ENCODE measurements around the gene PDE6H.

The PDE6H gene

DNA sequence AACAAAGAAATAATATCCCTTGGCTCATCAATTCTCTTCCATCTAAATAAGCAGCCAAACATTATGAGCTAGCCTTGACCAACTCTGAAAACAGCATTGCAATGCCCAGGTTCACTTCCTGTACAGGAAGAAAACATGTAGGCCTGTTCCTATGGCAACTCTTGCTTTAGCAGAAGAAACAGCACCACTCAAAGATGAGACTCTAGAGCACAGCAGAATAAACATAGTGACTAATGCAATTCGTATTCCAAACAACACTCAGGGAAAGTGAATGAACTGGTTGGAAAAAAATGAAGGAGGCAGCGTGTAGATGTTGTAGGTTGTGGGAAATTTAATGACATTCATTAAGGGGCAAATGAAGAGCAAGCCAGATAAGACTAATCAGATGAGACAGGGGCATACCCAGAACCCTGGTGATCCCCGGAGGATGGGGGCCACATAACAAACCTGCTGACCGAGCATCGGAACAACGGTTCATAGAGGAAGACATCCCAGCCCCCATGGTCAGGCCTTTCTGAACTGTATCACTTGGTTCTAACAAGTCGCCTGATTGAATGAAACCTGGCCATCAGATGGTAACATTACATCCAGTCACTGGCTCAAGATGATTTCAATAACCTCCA is 20.4 kb upstream of the PDE6H start:
- no peak for DNase-seq

DNA sequence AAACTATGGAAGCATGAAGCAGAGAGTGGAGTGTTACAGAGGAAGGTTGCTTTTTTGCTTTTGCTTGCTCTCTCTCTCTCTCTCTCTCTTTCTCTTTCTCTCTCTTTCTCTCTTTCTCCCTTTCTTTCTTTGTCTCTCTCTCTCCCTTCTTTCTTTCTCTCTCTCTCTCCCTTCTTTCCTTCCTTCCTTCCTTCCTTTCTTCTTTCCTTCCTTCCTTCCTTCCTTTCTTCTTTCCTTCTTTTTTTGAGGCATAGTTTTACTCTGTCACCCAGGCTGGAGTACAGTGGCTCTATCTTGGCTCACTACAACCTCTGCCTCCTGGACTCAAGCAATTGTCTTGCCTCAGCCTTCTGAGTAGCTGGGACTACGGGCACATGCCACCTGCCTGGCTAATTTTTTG is 19.1 kb upstream of the PDE6H start:
- no peak for DNase-seq

DNA sequence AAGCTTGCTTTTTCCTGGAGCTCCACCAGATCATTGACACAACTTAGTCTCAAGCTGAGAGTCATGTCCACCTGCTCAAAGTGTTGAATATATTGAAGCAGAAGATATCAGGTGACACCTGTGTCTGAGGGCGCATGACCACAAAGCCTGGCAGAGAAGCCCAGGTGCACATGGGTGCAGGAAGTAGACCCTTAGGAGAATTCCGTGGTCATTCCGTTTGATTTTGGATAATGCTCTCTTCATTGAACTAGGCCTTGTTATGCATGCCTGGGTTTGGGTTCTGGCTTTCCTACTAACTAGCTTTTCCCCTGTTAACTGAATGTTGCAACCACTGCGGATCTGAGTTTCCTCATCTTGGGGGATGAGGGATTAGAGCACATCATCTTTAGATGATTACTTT is 18.6 kb upstream of the PDE6H start:
- no peak for DNase-seq

DNA sequence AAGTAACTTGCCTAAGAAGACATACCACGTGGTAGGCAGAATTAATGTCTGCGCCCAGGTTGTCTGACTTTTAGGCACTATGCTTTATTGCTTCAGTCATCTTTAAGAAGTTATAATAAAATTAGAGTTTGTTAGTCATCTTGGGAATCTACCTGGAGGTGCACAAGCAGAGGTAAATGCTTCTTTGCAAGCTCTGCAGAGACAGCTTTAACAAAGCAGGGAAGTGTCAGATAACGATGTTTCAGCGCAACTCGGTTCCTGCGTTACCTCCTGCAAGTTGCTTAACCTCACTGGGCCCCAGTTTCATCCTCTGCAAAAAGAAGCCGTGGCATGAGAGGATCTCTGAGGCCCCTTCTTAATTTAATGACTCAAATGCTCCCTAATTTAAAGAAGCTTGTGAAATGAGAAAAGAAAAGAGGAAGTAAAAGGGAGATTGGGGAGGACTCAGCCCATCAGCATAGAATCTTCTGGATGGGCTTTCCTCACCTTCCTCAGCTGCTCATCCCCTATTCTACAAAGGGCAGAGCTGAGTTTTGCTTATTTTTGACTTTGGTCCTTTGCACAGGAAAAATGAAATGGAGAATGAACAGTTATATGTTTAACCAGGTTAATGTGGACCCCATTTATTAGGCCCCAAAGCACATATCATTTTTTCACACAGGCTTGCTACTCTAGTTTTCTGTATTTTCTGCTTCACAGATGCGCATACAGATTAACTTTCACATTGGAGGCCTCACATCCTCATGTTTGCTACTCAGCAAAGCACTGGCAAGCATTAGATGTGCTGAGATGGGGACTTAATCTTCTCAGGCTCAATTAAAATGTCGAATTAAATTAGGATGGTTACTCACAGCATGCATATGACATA is 16.6 kb upstream of the PDE6H start:
- DNase-seq: no peak

DNA sequence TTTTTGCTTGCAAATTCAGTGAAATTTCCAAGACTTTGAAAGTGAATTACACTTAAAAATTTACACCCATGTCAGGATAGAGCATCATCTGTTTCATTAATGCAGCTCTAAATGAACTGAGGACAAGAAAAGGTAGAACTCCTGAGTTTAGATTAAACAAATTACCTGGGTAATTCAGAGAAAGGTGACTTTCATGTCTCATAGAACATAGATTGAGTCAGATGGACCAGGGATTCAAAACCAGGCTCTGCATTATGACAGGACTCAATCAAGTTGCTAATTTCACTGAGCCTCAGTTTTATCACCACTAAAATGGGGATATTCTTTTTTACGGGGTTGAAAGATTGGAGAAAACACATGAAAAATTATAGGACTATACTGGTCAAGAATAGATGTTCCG is 15.9 kb upstream of the PDE6H start:
- no peak for DNase-seq

DNA sequence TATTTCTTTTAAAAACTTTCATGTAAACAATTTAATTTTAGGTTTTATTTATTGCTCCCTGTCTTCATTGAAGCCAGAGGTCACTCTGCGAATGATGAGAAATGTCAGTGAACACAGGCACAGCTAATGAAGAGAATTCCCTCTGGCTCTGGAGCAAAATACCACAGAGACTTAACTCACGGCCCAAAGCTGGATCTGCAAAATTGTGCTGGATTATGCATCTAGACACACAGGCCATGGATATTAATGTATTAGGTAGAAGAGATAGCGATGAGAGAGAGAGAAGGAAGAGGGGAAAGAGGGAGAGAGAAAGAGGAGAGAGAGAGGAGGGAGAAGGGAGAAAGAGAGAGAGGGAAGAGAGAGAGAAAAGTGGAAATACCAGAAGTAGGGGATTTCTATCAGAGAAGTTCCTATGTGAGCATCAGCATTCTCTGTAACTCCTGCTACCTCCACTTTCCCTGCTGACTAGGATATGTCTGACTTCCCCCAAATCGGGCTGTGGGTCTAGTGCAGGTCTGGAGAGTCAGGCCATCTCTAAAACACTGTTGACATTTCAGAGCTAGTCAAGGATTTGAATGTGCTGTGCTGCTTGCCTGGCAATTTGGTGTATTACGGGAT is 15.2 kb upstream of the PDE6H start:
- no peak for DNase-seq

DNA sequence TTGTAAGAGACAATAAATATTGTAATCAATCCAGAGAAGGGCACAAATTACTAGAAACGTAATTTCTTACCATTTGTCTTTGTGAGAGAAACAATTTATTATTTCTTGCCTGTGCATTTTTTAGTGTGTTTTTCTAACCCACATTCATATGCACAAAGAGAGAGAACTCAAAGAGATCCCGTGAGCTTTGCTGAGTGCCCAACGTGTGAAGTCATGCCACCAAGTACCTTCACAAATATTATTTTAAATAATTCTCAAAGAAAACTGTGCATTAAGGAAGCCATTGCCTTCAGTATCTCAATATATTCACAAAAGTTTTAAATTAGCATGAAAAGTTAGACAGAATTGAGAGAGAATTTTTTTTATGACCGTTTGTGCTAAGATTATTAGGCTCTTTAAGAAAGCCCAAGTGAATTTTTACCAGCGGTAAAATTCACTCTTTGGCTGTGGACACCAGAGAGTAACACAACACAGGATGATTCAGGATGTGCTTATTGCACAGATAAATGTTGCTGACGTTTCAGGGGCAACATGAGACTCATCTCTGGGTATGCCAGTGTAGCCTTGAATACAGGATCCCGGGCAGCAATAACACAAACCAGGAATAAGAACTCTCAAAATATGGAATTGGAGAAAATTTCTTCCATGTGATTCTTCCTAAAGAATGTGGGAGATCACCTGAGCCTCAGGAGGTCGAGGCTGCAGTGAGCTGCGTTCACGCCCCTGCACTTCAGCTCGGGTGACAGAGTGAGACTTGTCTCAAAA is 14.3 kb upstream of the PDE6H start:
- DNase-seq: no peak

DNA sequence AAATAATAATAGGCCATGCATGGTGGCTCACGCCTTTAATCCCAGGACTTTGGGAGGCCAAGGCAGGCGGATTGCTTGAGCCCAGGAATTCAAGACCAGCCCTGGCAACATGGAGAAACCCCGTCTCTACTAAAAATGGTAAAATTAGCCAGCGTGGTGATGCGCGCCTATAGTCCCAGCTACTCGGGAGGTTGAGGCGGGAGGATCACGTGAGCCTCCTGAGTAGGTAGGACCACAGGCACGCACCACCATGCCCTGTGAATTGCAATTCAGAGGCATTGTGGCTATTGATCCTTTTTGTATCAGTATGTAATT is 13.8 kb upstream of the PDE6H start:
- no peak for DNase-seq

DNA sequence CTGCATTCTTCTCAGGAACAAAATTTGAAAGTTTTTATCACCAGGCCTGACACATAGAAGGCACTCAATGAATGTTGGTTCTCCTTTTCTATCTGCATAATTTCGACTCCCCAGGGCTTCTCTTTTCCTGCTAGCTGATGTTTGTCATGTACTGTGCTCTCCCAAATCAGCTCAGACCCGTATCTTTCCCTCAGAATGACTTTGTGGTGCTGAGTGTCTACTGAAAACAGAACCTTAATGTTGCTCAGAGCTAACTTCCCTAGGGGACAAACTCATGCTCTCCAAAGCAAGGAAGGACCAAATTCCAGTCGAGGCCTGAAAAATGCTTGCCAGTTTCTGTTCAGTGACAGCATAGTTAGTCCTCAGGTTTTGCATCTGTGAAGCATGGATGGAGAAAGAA is 13.4 kb upstream of the PDE6H start:
- DNase-seq: no peak

DNA sequence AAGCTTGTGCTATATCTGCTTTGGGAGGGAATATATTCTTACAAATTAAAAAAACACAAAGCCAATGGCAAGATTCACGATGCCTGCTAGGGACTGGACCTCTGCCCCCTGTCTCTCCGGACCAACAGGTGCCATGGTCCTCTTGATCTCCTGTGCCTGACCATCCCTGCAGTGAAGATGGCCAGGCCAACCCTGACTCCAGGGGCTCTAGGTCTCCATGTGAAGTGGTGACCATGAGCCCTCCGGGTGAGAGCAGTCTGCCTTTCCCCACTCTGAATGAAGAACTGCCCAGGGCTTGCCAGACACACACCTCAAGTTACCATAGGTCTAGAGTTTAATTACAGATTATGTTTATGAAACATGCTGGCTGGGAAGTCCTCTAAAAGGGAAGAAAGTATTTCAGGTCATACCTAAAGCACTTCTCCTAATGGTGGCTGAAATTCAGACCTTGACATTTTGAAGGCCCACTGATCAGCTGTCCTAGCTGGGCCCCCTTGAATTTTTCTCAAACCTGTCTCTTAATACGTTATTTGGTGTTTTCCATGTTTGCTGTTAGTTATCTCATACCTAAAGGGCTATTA is 12.8 kb upstream of the PDE6H start:
- DNase-seq: no peak

DNA sequence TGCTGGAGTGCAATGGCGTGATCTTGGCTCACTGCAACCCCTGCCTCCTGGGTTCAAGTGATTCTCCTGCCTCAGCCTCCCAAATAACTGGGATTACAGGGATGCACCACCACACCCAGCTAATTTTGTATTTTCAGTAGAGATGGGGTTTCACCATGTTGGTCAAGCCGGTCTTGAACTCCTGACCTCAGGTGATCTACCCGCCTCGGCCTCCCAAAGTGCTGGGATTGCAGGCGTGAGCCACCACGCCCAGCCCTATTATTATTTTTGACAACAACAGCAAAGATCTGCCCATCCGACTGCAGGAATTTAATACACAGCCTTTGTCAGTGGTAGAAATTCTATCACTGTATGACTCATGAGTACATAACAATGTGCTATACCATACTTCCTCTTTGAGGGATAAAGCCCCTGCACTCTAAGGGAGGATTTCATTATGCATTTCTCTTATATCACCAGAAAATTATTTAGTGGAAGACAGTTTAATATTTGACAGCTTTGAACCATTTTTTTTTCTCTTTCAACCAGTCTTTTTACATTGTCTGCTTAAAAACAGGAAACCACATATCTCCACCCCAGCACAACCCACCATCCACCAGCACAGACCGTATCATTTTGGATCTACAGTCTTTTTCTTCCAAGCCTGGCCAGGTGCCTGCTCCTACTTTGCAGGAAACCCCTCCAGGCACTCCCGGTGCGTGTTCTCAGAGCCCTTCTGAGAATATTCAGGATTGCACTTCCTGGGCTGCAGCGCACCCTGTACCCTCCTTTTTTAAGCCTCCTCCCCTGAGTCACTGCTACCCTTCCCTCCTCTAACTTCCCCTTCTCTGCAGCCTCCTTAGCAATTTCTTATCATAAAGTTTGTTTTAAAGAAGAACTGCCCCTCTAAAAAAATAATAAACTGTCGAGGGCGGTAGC is 12.0 kb upstream of the PDE6H start:
- no peak for DNase-seq

DNA sequence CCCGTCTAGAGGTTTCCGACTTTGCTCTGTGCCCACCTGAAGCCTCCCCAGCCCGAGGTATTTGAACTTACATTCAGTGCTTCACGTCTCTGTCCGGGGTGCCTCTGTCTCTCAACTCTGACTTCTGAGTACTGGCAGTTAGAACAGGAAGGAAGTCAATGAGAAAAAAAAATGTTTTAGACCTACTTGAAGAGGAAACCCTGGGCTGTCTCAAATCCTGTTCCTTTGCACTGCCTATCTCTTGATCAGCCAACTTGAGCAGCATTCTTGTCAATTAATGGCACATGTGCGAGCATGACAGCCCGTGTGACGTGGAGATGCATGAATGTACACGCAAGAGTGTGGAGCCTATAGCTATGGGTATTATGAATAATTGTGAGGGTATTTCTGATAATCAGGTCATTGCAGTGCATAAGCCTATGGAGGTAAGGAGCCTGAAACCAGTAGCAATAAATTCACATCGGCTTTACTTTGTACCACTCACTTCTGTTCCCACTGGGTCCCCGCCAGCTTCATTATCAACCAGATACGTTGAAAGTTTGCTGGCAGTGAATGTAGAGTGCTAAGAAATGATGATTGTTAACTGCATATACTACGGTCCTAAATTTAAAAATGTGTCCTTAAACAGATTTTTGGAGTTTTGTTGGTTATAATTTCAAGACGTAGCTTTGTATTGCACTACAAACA is 11.2 kb upstream of the PDE6H start, which contains the start of gene ARHGDIB:
Gene ARHGDIB (minus strand): TSS at position 136 of the 687 bp plus-strand sequence. CDS start 10,889 bp downstream, outside the sequence.
- DNase-seq: no peak

DNA sequence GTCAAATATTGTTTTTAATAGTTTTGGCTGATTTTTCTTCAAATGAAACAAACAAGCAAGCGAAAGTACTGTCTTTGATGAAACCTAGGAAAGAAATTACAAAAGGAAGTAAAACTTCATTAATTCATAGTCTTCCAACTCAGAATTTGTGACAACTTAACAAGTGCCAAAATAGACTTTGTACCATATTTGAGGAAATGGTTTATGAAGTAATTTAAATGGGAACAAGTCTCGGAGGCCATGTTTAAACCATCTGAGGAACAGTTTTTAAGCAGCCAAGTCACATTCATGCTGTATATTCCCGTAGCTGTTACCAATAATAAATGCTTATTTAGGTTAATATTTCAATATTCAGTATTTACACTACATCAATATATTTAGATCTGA is 10.7 kb upstream of the PDE6H start:
- DNase-seq: no peak

DNA sequence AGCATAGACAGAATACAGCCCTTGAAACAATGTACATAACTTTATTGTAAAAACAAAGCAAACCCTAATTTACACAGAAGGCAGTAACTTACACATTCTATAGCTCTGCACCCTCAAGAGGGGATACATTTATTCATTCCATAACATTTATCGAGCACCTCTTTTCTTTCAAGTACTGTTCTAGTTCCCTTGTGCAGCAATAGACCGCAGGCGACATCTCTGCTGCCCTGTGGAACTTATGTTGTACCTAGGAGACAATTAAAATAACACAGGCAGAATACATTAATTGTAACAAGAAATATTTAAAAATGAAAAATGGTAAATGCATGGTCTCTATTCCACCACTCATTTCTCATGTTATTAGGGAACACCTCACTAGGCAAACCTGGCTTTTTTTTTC is 10.0 kb upstream of the PDE6H start:
- DNase-seq: no peak

DNA sequence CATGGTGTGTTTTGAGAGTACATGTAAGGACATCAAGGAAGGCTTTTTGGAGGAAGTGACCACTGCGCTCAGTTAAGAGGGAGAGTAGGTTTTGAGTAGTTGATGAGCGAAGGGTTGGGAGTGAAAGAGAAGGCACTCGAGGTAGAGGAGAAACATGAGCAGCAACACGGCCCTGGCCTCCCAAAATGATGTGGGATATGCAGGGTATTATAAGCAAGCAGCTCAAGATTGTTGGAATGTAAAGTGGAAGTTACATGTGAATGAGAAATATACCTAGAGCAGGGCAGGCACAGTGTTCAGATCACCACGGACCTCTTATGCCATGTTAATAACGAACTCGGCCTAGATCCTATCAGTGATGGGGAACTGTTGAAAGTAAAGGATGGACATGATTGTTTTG is 9.3 kb upstream of the PDE6H start:
- no peak for DNase-seq

DNA sequence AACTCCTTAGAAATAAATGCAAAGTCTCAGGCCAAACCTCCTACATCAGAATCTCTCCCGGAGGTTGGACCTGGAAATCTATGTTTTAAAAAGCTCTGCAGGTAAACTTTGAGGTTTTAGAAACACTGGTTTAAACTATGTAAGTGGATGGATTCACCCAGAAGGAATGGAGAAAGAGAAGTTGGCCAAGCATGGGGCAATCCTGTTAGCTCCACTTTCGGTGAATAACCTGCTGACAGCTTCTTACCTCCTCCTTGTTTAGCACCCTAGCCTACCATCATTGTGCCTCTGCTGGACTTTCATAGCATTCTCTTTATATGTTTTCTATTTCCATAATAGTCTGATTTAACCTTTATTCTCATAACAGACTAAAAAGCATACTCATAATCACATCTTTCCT is 8.4 kb upstream of the PDE6H start:
- DNase-seq: no peak

DNA sequence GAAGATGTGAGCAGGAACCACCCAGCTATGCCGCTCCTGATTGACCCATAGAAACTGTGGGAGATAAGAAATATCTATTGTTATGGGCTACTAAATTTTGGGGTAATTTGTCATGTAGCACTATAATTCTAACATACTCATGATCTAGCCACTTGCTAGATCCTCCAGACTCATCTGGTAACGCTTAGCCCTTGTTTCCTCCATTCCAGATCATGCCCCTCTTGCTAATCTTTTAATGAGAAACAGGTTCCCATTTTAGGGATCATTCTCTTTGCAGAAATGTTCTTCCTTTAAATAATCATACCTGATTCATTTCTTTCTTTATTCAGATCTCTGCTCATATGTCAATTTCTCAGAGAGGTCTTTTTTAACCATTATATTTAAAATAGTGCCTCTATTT is 7.6 kb upstream of the PDE6H start:
- DNase-seq: no peak

DNA sequence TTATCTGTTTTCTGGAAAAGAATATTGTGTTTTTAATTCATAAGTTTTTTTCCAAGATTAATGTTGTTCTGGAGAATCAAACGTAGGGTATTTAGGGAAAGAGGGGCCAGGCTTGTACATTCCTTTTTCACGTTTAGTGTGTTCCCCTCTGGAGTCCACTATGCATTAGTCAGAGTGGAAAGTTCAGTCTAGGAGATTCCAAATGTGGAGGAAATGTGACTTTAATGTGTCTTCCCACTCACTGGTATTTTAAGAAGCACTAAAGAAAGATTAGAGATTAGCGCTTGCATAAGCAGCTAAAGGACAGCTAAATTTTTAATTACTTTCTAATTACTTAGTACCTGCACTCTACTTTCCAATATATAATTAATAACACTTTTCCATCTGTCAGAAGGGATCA is 4.4 kb upstream of the PDE6H start:
- no peak for DNase-seq

DNA sequence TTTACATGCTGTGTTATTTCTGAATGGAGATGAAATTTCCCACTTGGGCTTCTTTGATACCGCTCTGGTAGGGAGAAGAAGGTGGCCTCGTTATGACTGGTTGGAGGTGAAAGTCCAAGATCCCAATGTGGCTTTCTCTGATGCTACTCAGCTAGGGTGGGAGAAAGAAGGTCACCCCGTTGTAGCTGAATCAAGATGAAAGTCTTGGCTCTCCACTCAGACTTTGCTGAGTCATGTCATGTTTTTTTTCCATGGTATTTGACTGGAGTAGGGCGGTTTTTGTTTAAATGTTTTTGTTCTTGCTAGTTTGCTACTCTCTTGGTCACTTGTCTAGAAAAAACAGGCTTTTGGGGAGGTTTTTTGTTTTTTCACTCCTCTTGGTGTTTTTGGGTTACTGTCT is 2.4 kb upstream of the PDE6H start:
- DNase-seq: no peak

DNA sequence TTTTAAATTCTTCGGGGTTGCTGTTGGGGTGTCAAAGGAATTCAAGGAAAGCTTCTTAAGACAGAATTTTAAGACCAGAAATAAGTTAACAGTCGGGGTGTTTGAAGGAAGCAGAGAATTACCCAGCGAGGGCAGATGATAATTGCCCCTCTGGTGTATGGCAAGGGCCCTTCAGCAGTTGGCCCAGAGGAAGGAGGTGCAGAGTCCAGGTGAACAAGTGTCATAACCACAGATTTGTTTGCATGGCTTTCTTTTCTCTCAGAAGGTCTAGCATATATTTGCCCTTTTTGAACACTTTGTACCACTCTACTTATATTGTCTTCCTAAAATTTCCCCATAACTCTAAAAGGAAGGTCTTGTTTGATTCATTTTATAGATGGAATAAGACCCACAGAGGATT is 1.8 kb downstream of the PDE6H start:
- no peak for DNase-seq

DNA sequence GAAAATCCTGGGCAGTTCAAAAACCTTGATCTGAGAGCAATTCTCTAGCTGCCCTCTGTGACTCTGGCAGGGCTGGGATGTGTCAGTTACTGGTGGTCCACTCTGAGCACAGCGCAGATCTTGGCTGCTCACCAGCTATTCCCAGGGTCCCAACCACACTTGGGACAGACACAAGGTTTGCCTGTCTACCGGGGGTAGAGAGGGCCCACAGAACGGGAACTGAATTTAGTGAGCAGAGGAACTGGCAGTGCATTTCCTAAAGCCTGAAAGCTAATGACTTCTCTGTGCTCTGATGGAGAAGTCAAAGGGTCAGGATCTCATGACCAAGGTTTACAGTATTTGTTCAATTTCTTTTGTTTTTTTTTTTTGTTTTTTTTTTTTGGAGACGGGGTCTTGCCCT is 2.6 kb downstream of the PDE6H start:
- no peak for DNase-seq

DNA sequence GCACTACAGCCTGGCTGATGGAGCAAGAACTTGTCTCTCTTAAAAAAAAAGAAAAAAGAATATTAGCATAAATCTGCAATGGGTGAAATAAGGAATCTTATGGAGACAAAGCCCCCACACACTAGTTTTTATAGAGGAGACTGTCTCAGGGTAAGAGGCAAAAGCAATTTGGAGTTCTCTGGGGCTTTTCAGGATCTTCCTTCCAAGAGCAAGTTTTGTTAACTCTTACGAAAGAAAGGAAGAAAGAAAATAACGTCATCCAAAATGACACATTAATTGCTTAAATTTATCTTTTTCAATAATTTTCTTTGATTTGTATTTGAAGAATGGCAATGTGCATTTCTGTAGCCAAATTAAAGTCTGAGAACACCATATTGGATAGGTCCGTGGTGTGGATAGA is 3.8 kb downstream of the PDE6H start:
- DNase-seq: no peak

Data from NCI-H1930 (cell line).